Adrenal gland (tissue), 5 donors: Measurements from ENCODE around the gene PEPD.

Source experiments
- CTCF ChIP-seq, 6 experiments: fragments of 450-650 bp in 4 of 6; fragments of 200-600 bp in 2 of 6; sonication (generic) in 1 of 6; IDR thresholded peaks; 1 replicate in 5 of 6; 2 replicates in 1 of 6; pipeline versions ENCODE4 v1.5.1 to v1.8.0; 2016 to 2021; ENCODE audit warnings: antibody characterized with exemption in 6 of 6, mild to moderate bottlenecking in 2 of 6, moderate library complexity in 1 of 6
- POLR2A ChIP-seq, 2 donors: fragments of 450-650 bp; IDR thresholded peaks; one replicate each; pipeline ENCODE4 v1.6.1; 2017; ENCODE audit warnings: antibody characterized with exemption in 2 of 2, mild to moderate bottlenecking in 2 of 2, moderate library complexity in 1 of 2
- donor health status: DM: no; HTN: no; CAD: no.

- TF ChIP-seq CTCF (IDR thresholded peaks at IDR 0.05), result no peak
- no peak for TF ChIP-seq POLR2A (IDR thresholded peaks at IDR 0.05)
Observed at GRCh38 chr19:33444562-33445441, 76.8 kb downstream of the PEPD start.
